Astrocyte (in vitro differentiated cells and primary cell): ENCODE measurements around the gene TEX54.

Experiments
- EZH2 ChIP-seq: IDR thresholded peaks from 2 replicates; pipeline ENCODE4 v1.6.1; 2012; ENCODE audit warnings: mild to moderate bottlenecking, low read length, inconsistent platforms; ENCODE audit not compliant: insufficient read depth
- TF ChIP-seq, protein P1 (sequence below): IDR thresholded peaks from 2 replicates; pipeline ENCODE4 v1.5.1; 2011; ENCODE audit warnings: low read depth, mild to moderate bottlenecking, inconsistent platforms, low read length, moderate library complexity; ENCODE audit not compliant: insufficient read depth

DNA sequence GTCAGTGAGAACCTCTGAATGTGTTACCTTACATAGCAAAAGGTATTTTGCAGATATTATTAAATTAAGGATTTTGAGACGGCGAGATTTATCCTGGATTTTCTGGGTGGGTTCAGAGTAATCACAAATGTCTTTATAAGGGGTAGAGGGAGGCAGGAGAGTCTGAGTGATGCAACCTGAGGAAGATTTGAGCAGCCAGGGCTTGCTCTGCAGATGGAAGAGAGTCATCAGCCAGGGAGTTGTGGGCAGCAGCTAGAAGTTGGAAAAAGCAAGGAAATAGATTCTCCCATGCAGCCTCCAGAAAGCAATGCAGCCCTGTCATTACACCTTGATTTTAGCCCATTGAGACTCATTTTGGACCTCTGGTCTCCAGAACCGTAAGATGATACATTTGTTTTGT, 10.8 kb upstream of the TEX54 start:
- TF ChIP-seq, protein P1, sequence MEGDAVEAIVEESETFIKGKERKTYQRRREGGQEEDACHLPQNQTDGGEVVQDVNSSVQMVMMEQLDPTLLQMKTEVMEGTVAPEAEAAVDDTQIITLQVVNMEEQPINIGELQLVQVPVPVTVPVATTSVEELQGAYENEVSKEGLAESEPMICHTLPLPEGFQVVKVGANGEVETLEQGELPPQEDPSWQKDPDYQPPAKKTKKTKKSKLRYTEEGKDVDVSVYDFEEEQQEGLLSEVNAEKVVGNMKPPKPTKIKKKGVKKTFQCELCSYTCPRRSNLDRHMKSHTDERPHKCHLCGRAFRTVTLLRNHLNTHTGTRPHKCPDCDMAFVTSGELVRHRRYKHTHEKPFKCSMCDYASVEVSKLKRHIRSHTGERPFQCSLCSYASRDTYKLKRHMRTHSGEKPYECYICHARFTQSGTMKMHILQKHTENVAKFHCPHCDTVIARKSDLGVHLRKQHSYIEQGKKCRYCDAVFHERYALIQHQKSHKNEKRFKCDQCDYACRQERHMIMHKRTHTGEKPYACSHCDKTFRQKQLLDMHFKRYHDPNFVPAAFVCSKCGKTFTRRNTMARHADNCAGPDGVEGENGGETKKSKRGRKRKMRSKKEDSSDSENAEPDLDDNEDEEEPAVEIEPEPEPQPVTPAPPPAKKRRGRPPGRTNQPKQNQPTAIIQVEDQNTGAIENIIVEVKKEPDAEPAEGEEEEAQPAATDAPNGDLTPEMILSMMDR: no peak
- no peak for TF ChIP-seq EZH2
